Measurements from ENCODE around the gene ARID1B.

Gene ARID1B

DNA sequence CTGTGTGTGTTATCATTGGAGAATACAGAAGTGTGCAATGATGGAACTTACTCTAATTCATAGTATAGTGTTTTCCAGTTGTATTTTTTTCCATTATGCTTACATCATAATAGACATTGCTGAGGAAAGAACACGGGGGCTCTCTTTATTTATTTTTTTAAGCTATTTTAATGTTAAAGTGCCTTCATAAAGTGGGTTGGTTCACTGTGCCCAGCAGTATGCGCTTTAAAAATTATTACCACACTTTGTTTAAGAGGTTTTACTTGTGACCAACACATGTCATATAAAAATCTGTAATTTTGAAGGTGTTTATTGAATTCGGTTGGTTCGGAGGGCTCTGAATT lies 330.4 kb downstream of the ARID1B start:
- H3K4me3 ChIP-seq (ENCODE audit: low read depth, low read length) = no peak overlapping the region
- no peak for DNase-seq (ENCODE audit: low read depth, low spot score)
- in situ Hi-C loops (cut with HindIII; ENCODE audit: low sequenced_read_pairs) = no loop called here
- no peak for TF ChIP-seq CTCF (IDR thresholded peaks at IDR 0.05; ENCODE audit: low read depth, low read length)

DNA sequence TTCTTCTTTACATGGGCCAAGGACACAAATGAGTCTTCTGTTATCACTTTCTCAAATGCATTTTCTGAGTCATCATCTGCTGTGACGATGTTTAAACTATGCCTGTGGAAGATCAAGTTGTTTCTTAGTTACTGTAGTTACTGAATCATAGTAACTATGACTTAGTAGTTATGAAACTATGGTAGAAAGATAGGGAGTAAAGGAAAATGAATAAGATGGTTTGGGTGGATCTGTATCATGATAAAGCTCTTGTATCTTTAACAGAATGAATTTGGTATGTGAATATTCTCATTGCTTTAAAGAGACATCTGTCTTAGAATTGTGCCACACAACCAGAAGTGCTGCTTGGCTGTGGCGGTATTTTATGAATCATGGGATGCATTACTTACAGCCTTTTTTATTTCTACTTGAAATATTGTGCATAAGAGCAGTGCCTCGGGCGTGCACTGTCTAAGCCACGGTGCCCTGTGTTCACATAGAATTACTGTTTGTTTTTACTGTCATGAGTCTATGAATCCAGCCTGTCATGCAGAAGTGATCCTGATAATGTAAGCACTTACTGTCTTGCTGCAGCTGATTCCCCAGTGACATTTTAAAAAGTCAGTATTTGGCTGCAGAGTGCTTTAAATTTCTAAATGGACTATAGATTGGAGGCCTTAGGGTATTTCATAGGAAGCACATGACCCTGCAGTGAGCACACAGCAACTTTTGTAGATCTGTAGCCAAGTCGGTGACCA lies 330.9 kb downstream of the ARID1B start:
- in situ Hi-C loops (cut with HindIII; ENCODE audit: low sequenced_read_pairs) = no loop called here
- no peak overlapping the region for H3K4me3 ChIP-seq (ENCODE audit: low read depth, low read length)
- peak; percentile 95 for DNase-seq (ENCODE audit: low read depth, low spot score)
- TF ChIP-seq CTCF (IDR thresholded peaks at IDR 0.05; ENCODE audit: low read depth, low read length) = no peak

DNA sequence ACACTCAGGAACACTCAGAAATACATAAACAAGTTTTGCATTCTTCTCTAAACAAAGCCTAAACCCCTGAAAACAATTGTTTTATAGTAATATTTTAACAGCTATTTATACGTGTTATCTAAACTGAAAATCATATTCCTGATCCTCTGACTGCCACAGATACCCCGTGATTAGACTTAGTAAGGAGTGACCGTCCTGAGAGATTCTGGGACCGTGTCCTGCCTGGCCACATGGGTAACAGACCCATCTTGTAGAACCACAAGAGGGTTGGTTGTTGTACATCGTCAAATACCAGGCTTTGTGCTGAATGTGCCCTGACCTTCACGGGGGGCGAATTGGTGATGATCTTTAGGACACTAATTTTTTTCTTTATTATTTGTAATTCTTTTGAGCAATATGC lies 331.7 kb downstream of the ARID1B start:
- no peak for TF ChIP-seq CTCF (IDR thresholded peaks at IDR 0.05; ENCODE audit: low read depth, low read length)
- in situ Hi-C loops (cut with HindIII; ENCODE audit: low sequenced_read_pairs) = no loop called here
- H3K4me3 ChIP-seq (ENCODE audit: low read depth, low read length) = no peak overlapping the region

GRCh38 chr6:157110607-157111006 lies 333.4 kb downstream of the ARID1B start:
- TF ChIP-seq CTCF (IDR thresholded peaks at IDR 0.05; ENCODE audit: low read depth, low read length) = no peak
- H3K4me3 ChIP-seq (ENCODE audit: low read depth, low read length) = no peak overlapping the region
- in situ Hi-C loops (cut with HindIII; ENCODE audit: low sequenced_read_pairs) = no loop called here
- peak; percentile 47 for DNase-seq (ENCODE audit: low read depth, low spot score)

More for the DNA sequence above, 331.7 kb downstream of the ARID1B start:
- DNase-seq (ENCODE audit: low read depth, low spot score) = no peak

- TF ChIP-seq CTCF (IDR thresholded peaks at IDR 0.05; ENCODE audit: low read depth, low read length) = no peak
Measured at GRCh38 chr6:157113389-157113788, 336.2 kb downstream of the ARID1B start.

DNA sequence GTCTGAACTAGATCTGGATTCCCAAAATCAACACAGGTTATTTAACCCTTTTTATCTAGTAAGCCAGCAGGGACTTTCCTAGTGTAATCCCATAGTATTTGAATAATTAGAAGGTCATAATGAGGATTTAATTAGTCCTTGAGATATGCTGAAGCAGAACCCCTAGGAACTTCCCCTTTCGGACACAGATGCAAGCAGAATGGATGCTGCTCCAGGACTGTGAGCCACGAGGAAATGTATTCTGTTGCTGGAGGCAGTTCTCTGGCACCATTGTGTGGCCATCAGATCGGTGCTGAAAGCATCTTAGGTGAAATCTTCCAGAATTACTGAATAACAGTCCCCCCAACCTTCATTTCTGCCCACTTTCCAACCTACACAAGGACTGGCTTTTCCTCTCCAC lies 339.2 kb downstream of the ARID1B start:
- in situ Hi-C loops (cut with HindIII; ENCODE audit: low sequenced_read_pairs) = no loop called here
- no peak for TF ChIP-seq CTCF (IDR thresholded peaks at IDR 0.05; ENCODE audit: low read depth, low read length)
- H3K4me3 ChIP-seq (ENCODE audit: low read depth, low read length) = no peak overlapping the region
- DNase-seq (ENCODE audit: low read depth, low spot score) = no peak

More at GRCh38 chr6:157113389-157113788, 336.2 kb downstream of the ARID1B start:
- H3K4me3 ChIP-seq (ENCODE audit: low read depth, low read length) = no peak overlapping the region
- DNase-seq (ENCODE audit: low read depth, low spot score) = no peak
- in situ Hi-C loops (cut with HindIII; ENCODE audit: low sequenced_read_pairs) = no loop called here
